Retina (tissue), 1 donor: ENCODE results near the gene EPB41L2.
"Not testable (repeated sequence)": the region's sequence is repeated elsewhere in the genome, so short reads cannot be mapped to it uniquely, and the experiment has no call there.

ENCODE experiments used
- DNase-seq: peaks from one replicate; pipeline ENCODE4 v3.0.0-alpha.2; 2016

Gene EPB41L2

GRCh38 chr6:131001111-131001736, 61.8 kb downstream of the EPB41L2 start:
- no peak for DNase-seq

DNA sequence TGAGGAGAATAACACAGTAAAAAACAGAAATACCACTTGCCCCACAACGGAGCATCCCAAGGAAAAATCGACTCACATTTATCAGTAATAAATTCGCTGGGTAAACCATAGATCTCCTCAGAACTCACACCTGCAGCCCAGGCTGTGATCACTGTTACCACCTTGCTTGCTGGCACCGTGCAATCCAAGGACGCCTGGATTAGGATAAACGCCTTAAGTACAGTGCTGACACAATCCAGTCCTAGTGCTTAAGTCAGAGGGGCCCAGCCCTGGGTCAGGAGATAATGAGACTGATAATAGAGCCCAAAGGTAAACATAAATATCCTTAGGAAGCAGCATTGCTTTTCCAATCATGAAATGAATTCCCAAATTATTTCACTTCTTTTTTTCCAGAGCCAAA, 62.5 kb downstream of the EPB41L2 start:
- DNase-seq, result no peak

DNA sequence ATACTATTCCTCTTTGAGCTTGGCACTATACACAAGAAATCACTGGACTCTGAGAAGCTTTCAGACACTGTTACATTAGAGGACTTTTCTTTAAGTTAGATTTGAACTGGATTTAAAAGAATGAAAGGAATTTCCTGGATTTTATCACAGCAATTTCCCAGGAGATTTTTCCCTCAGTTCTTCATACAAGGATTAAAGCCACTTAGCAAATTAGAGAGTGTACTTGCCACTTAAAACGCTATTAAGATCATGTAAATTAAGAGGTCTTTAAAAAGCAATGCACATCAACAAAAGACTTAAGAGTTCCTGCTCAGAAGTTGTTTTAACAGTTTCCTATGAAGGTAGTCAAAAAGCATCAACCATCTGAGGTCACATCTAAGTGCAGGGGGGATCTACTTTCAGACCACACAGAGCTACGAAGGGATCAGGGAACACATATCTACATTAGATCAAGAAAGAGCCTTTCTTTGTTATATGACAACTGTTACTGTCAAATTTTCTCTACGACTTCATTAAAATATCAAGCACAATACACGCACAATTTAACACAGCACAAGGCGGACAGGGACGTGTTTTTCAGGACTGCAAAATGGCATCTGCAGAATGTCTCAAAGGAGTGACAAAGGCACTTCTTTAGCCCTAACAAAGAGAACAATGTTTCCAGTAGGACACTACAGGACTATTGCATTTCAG, 65.8 kb downstream of the EPB41L2 start:
- peak; percentile 60 for DNase-seq

DNA sequence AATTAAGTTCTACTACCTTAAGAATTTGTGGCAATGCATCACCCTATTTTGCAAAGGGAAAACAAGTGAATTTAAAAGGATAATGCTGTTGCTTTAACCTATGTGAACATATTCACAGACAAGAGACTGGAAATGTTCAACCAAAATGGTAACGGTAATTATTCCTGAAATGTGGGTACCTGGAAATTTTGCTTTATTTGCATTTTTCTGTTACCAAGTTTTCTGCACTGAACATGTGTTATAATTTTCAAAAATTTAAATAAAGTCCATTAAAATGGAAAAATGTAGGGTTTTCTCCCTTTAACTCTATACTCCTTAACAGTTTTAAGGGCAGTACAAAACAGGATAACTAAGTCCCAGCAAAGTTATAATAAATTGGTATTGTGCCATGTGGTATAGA, 66.4 kb downstream of the EPB41L2 start:
- DNase-seq, result no peak

- DNase-seq, result no peak
These were observed 67.1 kb downstream of the EPB41L2 start for GRCh38 chr6:130995783-130996447.

DNA sequence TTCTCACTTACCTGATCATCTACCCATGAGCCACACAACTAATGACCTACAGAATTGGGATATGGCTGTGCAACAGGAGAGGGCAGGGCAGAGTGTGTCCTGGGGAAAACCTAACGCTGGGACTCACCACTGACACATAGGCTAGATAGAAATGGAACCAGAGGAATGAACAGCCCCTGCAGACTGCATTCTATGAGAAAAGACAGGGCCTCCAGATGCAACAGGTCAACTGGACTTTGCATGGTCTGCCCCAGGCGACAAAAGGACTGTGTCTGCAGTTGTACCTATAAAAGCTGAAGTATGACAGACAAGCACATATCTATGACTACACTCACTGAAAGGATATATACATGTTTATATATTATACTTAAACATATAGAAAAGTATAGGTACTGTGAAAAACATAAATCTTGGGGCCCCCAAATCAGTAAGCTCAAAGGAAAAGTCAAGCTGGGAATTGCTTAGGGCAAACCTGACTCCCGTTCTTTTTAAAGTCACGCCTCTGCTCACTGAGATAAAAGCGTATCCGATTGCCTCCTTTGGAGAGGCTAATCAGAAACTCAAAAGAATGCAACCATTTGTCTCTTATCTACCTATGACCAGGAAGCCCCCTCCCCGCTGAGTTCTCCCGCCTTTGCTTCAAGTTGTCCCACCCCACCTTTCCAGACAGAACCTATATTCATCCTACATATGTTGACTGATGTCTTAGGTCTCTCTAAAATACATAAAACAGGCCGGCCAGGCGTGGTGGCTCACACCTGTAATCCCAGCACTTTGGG, 68.5 kb downstream of the EPB41L2 start:
- no peak for DNase-seq

GRCh38 chr6:130993292-130993765, 69.7 kb downstream of the EPB41L2 start:
- DNase-seq, result no peak

DNA sequence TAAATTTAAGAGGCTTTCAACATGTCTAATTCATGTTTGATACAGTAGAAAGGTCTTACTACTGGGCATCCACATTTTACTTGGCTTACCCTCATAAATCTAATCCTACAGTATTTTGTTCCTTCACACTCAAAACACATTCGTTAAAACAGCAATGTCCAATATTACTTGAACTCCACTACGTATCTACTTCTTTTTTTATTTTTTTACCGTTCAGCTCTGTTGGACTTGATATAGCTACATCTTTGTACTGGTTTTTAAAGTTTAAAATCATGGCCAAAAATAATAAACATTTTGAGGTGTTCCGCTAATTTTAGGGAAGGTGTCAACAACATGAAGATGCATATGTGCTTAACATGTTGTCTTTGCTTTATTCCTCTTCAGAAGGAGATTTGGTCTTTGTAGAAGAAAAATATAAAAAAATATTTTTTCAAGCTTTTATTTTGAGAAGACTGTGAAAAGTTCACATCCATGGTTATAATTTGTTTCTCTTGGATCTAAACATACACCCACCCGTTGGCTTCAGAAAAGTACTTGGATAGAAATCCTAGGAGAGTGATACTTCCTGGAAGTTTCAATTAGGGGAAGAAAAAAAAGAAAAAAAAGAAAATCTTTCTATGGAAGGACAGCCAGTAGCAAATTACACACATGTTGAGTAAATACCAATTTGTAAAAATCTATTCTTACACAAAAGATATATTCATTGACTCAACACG, 71.5 kb downstream of the EPB41L2 start:
- DNase-seq, result no peak

GRCh38 chr6:130987539-130987938, 75.5 kb downstream of the EPB41L2 start:
- not testable (repeated sequence) for DNase-seq

- DNase-seq, result no peak
These were observed 77.9 kb downstream of the EPB41L2 start for GRCh38 chr6:130985115-130985514.

GRCh38 chr6:130982941-130983456, 80.0 kb downstream of the EPB41L2 start:
- no peak for DNase-seq

GRCh38 chr6:130982135-130982534, 80.9 kb downstream of the EPB41L2 start:
- DNase-seq, result no peak

DNA sequence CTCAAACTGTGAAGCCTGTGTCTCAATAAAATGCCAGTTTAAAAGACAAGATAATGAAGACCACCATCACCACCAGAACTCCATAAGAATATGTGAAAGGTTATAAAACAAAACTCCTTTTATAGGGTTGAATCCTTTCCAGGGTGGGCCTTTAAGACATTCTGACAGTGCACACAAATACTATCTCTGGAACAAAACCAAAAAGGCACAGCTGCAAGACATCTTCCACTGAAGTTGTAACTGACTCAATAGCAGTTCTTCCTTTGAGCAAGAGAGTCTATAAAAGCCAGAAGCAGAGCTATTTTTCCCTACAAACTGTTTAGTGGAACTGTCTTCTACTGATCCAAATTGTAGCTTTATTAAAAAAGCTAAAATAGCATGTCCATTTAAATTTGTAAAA, 81.6 kb downstream of the EPB41L2 start:
- DNase-seq, result no peak

GRCh38 chr6:130980310-130981032, 82.6 kb downstream of the EPB41L2 start:
- DNase-seq, result no peak

DNA sequence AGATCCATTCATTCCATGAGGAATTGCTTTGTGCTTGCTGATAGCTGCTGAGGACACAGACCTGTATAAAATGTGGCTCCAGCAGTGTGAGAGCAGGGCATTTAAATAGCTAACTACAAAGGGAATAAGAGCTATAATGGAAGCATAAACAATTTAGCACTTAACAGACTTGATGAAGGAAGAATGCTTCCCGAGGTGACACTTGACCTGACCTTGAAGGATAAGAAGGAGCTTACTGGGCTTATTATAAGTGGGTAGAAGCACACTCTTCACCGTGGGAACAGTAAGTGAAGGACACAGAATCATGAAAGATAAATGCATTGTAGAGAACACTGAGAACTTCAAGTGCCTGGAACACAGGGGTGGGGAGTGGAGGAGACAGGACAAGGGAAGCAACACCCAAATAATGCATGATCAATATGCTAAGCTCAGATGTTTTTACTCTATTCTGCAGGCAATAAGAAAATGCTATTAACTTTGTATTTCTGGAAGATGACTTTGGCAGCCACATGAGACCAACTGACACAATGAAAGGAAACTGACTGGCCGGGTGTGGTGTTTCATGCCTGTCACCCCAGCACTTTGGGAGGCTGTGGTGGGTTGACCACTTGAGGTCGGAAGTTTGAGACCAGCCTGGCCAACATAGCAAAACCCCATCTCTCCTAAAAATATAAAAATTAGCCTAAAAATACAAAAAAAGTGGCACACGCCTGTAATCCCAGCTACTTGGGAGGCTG, 84.2 kb downstream of the EPB41L2 start:
- no peak for DNase-seq

- no peak for DNase-seq
These were observed 84.9 kb downstream of the EPB41L2 start for GRCh38 chr6:130978180-130978579.

GRCh38 chr6:130975325-130975724, 87.7 kb downstream of the EPB41L2 start:
- DNase-seq, result no peak

- DNase-seq, result no peak
These were observed 89.3 kb downstream of the EPB41L2 start for GRCh38 chr6:130973521-130974277.

DNA sequence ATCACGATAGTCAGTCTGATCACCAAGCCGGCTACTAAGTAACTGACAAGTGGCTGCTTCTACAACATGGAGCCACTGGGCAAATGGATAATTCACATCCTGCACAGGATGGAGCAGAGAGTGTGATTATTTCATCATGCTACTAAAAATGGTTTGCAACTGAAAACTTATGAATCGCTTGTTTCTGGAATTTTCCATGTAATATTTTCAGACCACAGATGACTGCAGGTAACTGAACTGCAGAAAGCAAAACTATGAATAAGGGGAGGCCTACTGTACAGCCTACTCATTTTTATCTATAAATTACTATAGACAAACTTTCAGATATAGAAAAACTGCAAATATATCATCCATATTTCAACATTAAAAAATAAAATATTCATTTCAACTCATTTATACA, 91.5 kb downstream of the EPB41L2 start:
- DNase-seq, result no peak

GRCh38 chr6:130970839-130971410, 92.1 kb downstream of the EPB41L2 start:
- no peak for DNase-seq
